ENCODE measurements around the gene SLC23A2.
"Not testable (repeated sequence)": the region's sequence is repeated elsewhere in the genome, so short reads cannot be mapped to it uniquely, and the experiment has no call there.

The SLC23A2 gene

DNA sequence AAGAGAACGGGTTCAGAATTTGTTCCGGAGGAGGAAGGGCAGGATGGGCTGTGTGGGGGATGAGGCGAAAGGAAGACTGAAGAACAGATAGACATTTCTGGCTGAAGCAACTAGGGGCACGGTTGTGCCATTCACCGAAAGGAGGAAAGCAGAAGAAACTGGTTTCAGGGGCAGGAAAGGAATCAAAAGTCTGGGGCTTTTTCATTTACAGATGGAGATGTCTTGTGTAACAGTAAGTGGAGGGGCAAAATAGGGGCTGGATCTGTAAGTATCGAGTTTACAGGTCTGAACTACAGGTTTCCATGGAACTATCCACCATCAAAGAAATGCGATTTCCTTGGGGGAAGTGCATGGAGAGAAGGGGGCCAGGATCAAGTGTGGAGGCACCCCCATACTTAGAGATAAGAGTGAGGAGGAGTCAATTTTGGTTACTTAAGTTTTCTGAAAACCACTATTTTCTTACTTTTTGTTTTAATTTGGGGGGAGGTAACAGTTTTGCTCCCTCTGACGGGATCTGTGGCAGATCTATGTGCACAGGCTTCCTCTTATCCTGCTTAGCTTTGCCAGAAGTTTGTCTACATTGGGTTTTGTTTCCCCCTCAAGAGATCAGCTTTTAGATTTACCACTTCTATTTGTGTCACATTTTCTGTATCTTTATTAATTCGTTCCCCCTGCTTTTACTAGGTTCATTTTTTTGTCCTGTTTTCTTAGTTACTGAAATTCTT is 120.1 kb downstream of the SLC23A2 start:
- no peak for DNase-seq (ENCODE audit: extremely low read depth, low read depth)

DNA sequence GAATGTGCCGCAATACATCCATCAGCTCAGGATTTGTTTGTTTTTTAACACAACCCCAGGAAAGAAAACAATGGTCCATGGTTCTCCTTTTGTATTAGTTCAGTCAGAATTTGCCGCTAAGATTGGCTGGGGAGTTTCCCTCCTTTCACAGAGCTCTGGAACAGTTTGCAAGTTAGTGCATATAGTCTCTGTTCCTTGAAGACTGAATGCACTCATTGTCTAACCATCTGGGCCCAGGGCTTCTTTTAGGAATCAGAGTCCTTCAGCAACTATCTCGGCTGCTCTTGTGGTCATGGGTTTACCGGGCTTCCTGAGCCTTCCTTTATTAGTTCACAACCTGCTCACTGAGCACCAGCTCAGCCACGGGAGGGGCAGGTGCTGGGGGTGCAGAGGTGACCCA is 121.3 kb downstream of the SLC23A2 start:
- TF ChIP-seq, protein P1, sequence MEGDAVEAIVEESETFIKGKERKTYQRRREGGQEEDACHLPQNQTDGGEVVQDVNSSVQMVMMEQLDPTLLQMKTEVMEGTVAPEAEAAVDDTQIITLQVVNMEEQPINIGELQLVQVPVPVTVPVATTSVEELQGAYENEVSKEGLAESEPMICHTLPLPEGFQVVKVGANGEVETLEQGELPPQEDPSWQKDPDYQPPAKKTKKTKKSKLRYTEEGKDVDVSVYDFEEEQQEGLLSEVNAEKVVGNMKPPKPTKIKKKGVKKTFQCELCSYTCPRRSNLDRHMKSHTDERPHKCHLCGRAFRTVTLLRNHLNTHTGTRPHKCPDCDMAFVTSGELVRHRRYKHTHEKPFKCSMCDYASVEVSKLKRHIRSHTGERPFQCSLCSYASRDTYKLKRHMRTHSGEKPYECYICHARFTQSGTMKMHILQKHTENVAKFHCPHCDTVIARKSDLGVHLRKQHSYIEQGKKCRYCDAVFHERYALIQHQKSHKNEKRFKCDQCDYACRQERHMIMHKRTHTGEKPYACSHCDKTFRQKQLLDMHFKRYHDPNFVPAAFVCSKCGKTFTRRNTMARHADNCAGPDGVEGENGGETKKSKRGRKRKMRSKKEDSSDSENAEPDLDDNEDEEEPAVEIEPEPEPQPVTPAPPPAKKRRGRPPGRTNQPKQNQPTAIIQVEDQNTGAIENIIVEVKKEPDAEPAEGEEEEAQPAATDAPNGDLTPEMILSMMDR (IDR thresholded peaks at IDR 0.05; ENCODE audit: low read depth, low read length) = no peak
- no peak for DNase-seq (ENCODE audit: extremely low read depth, low read depth)

More for the DNA sequence above, 120.1 kb downstream of the SLC23A2 start:
- TF ChIP-seq, protein P1 (IDR thresholded peaks at IDR 0.05; ENCODE audit: low read depth, low read length) = no peak

DNA sequence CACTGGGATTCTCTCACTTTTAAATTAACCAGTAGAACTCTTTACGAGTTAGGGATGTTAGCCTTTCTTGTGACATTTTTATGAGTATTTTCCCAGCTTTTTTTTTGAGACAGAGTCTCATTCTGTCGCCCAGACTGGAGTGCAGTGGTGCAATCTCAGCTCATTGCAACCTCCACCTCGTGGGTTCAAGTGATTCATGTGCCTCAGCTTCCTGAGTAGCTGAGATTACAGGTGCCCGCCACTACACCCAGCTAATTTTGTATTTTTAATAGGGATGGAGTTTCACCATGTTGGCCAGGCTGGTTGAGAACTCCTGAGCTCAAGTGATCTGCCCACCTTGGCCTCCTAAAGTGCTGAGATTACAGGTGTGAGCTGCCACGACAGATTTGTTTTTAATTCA is 123.2 kb downstream of the SLC23A2 start:
- not testable (repeated sequence) for DNase-seq (ENCODE audit: extremely low read depth, low read depth)

DNA sequence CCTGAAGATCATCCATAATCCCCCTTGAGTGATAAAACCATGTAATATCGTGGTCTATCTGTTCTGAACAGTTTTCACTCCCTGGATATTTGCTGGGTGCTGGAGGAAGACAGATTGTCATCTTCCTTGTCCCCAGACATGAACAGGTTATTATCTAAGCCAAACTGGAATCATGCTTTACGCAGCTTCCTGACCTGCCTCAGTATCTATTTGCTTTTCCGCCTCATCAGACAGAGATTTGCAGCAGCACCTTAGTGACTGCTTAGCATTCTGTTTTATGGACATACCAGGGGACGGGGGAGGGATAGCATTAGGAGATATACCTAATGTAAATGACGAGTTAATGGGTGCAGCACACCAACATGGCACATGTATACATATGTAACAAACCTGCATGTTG is 124.6 kb downstream of the SLC23A2 start:
- TF ChIP-seq, protein P1 (IDR thresholded peaks at IDR 0.05; ENCODE audit: low read depth, low read length) = no peak

DNA sequence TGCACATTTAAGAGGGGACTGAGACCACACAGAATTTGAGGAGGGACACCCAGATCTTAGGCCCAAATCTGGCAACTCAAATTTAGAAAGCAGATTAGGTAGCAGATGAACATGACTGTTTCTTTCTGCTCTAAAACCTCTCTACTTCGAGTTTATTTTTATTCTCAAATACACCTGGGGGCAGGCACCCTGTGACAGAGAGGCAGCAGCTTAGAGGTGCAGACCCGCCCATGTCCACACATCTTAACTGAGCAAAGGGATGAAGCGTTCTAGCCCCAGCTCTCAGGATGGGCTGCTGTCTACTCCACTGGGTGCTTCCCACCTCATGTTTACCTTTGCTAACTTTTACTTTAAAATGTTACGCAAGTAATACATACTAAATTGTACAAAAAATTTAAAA is 125.0 kb downstream of the SLC23A2 start:
- DNase-seq (ENCODE audit: extremely low read depth, low read depth) = no peak
- TF ChIP-seq, protein P1 (IDR thresholded peaks at IDR 0.05; ENCODE audit: low read depth, low read length) = no peak

More for the DNA sequence above, 124.6 kb downstream of the SLC23A2 start:
- no peak for DNase-seq (ENCODE audit: extremely low read depth, low read depth)

DNA sequence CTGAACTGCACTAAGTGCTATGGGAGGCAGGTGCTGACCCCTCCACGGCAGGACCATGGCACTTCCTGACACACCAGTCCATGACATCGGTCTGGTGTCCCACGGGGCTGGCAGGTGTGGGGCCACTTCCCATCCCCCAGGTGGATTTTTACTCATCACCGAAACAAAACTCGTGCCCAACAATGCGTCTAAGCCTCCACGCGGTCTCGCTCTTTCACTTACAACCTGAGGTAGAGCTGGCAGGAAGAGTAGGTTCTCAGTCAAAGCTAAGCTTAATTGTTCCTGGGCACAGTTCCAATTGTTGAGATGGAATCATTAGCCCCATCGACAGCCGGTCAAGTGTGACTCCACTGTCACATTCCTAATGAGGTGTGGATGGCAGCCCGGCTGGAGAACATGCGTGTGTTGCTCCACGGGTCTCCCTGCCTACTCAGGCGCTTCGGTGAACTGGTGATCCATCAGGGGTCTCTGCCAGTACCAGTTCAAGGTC is 125.7 kb downstream of the SLC23A2 start:
- no peak for DNase-seq (ENCODE audit: extremely low read depth, low read depth)
- TF ChIP-seq, protein P1 (IDR thresholded peaks at IDR 0.05; ENCODE audit: low read depth, low read length) = no peak

DNA sequence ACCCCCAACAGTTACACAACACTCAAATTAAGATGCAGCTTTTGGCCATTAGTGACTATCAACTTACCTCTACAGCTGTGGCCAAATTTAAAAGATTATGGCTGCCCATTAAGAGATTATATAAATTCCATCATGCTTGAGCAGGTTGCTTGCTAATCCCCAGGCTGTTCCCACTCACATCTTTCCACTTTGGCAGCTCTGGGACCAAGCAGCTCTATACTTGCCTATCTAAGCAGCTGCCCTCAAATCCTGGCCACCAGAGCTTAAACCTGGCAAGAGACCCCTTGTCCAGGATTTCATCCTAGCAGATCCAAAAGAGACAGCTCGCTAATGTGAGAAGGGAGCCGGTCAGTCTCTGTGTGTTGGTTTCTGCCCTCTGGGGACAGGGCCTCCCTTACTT is 127.9 kb downstream of the SLC23A2 start:
- DNase-seq (ENCODE audit: extremely low read depth, low read depth) = no peak
- TF ChIP-seq, protein P1 (IDR thresholded peaks at IDR 0.05; ENCODE audit: low read depth, low read length) = no peak

DNA sequence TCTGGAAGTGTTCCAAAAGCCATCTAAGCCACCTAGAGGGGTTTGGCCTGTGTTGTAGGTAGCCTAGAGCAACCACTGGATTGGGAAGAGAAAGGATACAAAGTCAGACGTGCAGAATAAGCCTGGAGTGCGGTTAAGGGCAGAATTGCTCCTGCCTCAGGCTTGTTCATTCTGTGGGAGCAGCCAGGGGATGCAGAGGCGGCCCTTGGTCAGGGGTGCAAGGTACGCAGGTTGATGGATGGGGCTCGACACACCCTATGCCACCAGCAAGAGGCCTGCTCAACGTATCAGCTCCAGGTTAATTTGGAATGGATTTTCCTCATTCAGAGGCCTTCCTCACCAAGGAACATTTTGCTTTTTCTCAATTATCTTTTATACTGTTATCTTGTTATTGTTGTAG is 129.8 kb downstream of the SLC23A2 start:
- DNase-seq (ENCODE audit: extremely low read depth, low read depth) = no peak
- TF ChIP-seq, protein P1 (IDR thresholded peaks at IDR 0.05; ENCODE audit: low read depth, low read length) = no peak
